ENCODE results near the gene NOL8.

The NOL8 gene

DNA sequence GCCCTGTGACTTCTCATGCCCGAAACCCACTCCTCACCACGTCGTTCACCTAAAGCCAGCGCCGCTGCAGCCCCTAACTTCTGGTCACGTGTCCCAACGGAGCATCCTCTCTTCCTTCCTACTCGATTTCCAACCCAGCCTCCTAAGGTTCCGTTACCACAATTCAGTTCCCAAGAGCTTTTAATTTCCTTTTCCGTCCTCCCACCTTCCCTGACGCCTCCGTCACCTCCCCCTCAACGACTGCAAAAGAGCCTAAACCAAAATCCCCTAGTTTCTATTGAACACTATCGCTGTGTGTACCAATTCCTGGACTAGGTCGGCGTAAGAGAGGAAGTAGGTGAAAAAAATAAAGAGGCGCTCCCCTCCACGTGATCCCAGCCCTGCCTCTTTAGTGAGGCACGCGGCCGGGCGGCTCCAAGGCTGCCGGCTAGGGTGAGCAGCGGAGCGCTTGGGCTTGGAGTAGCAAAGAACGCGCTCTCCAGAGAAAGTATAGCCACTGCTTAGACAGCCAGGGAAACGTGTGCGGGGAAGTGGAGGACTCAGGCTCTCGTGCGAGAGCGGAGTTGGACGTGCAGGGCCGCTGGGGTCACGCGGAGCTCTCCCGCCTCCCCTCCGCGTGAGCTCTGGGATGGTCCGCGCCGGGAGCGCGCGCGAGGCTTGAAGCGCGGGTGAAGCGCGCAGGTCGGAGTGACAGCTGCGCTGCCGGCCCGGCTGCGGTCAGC, at the start of gene NOL8, which contains the start of gene CENPP:
Gene NOL8 (minus strand): TSS at position 82 of the 722 bp plus-strand sequence. CDS start 1,189 bp downstream, outside the sequence.
Gene CENPP (plus strand): TSS at position 685 of the 722 bp plus-strand sequence.
- DNase-seq (ENCODE audit: low read depth) = no peak

DNA sequence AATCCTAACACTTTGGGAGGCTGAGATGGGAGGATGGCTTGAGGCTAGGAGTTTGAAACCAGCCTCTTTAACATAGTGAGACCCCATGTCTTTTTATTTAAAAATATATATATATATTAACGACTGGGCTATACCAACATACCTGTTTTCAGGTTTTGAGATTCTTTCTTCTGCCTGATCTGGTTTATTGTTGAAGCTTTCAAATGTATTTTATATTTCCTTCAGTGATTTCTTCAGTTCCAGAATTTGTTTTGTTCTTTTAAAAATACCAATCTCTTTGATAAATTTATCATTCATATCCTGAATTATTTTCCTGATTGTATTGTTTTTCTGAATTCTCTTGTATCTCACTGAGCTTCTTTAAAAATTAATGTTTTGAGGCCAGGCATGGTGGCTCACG, 48.0 kb upstream of the NOL8 start:
- DNase-seq (ENCODE audit: low read depth) = no peak

DNA sequence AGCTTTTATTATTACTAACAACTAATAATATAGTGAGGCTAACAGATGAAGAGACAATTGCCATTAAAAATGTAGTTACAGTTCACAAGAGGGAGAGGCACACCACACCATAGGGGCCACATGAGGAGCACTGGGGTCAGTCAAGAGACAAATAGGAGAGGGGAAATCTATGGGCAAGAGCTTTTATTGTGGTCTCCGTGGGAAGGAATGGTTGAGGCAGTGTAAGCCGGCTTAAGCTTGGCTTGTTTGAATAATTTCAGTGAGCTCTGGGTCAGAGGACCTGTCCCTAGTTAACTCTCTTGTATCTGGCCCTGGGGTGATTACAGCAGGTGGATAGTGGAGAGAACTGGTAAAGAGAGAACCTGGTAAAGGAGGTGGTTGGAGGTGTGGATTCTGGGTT, 43.9 kb upstream of the NOL8 start:
- no peak for DNase-seq (ENCODE audit: low read depth)

GRCh38 chr9:92360083-92360482, 34.9 kb upstream of the NOL8 start:
- DNase-seq (ENCODE audit: low read depth) = no peak

DNA sequence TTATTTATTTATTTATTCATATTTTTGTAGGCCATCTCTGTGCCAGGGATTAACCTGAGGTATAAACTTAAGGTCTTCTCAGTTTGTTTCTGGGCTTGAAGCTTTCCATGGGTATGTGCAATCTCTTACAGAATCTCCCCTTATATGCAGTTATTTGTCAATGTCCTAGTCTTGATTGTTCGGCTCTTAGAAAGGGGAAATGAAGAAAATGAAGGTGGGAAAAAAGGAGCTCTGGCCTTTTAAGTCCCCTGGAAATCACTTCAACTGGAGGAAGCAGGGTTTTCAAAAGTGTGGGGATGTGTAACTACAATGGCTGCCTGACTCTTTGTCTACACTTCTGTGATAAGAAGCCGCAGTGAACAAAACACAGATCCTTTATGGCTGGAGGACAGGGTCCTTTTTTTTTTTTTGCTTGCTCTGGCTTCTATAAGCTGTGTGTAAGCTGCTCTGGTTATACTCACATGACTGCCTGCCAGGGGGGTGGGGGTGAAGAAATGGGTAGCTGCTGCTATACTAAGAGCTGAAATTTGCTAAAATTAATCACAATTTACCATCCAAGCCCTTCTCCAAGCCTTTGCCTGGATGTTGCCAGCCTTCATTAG, 34.3 kb upstream of the NOL8 start:
- DNase-seq (ENCODE audit: low read depth) = no peak

GRCh38 chr9:92353051-92353450, 27.9 kb upstream of the NOL8 start:
- DNase-seq (ENCODE audit: low read depth) = no peak

GRCh38 chr9:92350740-92351133, 25.6 kb upstream of the NOL8 start:
- DNase-seq (ENCODE audit: low read depth) = no peak

- DNase-seq (ENCODE audit: low read depth) = no peak
Observed at GRCh38 chr9:92349771-92350739, 24.9 kb upstream of the NOL8 start.

DNA sequence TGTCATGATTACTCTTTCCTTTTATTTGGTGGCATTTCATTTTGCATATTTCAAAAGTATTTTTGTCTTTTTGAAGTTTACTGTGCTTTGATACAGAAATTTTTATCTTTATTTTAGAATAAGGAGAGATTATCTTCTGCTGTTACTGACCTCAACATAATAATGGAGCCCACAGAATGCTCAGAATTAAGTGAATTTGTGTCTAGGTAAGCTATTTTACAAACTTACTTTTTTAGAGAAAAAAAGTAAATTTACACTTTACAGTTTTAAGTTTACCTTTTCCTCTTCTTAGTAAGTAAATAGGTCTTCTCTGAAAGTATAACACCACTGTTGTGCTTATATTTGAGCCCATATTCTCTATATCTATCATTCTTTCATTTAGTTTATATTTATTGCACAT, 20.4 kb upstream of the NOL8 start:
- no peak for DNase-seq (ENCODE audit: low read depth)

- DNase-seq (ENCODE audit: low read depth) = no peak
Observed at GRCh38 chr9:92342825-92343488, 17.8 kb upstream of the NOL8 start.

- DNase-seq (ENCODE audit: low read depth) = no peak
Observed at GRCh38 chr9:92341578-92341977, 16.4 kb upstream of the NOL8 start.

GRCh38 chr9:92333282-92333634, 8.1 kb upstream of the NOL8 start:
- DNase-seq (ENCODE audit: low read depth) = no peak

DNA sequence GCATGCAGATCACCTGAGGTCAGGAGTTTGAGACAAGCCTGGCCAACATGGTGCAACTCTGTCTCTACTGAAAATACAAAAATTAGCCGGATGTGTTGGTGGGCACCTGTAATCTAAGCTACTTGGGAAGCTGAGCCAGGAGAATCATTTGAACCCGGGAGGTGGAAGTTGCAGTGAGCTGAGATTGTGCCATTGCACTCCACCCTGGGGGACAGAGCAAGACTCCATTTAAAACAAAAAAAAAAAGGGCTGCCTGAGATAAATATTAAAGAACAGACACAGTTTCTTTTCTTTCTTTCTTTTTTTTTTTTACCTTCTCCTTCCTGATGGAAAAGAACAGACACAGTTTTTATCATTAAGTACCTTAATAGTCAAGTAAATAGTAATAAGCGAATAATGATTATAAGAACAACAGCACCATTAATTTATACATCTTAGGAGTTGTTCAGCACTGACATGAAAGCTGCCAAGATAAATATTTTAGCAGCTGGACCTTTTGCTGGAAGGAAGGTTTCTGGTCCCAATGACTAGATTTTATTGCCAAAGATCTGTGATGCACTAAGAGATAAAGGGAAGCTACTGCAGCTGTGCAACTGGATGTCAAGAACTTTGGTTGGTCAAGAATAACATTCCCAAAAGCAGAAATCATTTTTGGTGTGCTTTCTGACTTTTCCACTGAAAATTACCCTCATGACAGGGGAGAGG, 7.6 kb upstream of the NOL8 start:
- no peak for DNase-seq (ENCODE audit: low read depth)

GRCh38 chr9:92328225-92328624, 3.1 kb upstream of the NOL8 start:
- no peak for DNase-seq (ENCODE audit: low read depth)

GRCh38 chr9:92327283-92327850, 2.2 kb upstream of the NOL8 start:
- no peak for DNase-seq (ENCODE audit: low read depth)

DNA sequence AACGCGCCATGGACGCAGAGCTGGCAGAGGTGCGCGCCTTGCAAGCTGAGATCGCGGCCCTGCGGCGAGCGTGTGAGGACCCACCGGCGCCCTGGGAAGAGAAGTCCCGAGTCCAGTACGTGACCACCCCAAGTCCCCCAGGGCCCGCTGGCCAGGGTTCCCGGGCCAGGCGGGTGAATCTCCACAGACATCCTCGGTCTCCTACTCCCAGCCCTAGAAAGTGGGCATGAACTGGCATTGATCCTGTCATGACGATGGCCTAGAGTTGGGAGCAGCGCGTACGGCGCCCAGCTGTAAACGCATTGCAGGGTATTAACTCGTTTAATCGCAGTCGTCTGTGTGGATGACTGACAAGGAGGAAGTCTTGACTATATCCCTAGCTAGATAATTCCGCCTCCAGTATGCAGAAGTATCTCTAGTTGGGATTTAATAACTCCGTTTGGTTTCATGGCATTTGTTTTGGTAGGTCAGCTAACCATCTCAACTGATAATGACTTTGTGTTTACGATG, 896 bp upstream of the NOL8 start:
- DNase-seq (ENCODE audit: low read depth) = no peak

GRCh38 chr9:92324889-92325268, 271 bp downstream of the NOL8 start:
- no peak for DNase-seq (ENCODE audit: low read depth)

DNA sequence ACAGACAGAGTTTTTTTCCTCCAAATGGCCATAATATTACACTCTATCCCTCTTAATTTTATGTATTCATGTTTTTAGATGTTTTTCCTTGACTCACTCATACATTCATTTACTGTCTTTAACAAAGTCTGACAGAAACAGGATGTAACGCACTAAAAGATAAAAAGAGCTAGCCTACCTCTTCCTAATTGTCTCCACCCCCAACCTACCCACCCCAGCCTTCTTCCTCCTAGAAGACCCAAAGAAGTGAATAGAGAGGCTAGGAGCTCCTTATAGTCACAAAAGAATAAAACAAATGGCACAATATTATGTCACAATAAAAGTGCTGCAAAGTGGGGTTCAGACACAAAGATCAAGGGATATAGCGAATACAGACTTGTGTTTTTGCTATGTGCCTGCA, 719 bp downstream of the NOL8 start:
- DNase-seq (ENCODE audit: low read depth) = no peak

DNA sequence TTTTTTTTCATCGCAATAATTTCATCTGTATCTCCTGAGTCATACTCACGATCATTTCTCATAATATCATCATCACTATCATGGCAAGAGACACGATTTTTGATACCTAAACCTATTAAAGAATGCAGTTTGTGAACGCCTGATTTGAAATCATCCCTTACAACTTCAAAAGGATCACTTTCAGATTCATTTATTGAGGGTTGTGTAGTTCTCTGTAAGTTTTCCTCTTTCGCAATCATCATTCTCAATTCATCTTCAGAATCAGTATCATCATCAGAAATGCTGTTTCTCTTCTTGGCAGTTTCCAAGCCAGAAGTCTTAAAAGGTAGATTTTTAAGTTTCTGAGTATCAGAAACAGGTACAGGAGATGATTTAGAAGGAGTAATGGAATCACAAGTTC, 9.7 kb downstream of the NOL8 start:
- no peak for DNase-seq (ENCODE audit: low read depth)

DNA sequence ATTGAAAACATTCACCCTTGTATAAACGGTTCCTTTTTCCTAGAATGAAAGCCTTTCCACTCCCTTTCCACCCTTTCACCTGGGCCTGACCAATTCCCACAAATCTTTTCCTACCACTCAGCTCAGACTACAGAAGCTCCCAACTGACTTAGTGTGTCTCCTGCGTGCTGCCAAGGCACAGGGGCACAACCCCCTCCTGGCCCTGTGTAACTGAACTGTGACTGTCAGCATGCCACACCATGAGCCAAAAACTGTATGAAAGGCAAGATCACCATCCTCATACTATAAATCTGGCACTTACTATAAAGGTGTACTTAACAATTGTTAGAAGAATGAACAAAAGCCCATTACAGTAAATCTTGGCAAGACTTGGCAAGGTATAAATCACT, 11.5 kb downstream of the NOL8 start:
- no peak for DNase-seq (ENCODE audit: low read depth)
